SKM-1 (cell line): ENCODE data around the gene NXPE4.
"Not testable (repeated sequence)": the region's sequence is repeated elsewhere in the genome, so short reads cannot be mapped to it uniquely, and the experiment has no call there.

ENCODE experiments used
- DNase-seq: peaks from one replicate; lab custom pipeline; 2025; ENCODE audit not compliant: unreplicated experiment; lab: John Stamatoyannopoulos, UW

NXPE4 gene

GRCh38 chr11:114595571-114595970, at the start of gene NXPE4:
Gene NXPE4, minus strand, starts transcription at chr11:114595786. Its CDS starts 1,027 bp downstream, at chr11:114594759.
- no peak for DNase-seq

- DNase-seq, result not testable (repeated sequence)
These were observed 43.9 kb upstream of the NXPE4 start for GRCh38 chr11:114639440-114639839.

GRCh38 chr11:114631445-114631965, 35.9 kb upstream of the NXPE4 start:
- DNase-seq, result peak; percentile 7

- DNase-seq, result no peak
These were observed 29.7 kb upstream of the NXPE4 start for GRCh38 chr11:114625294-114625693.

GRCh38 chr11:114624455-114625207, 29.0 kb upstream of the NXPE4 start:
- no peak for DNase-seq

GRCh38 chr11:114623720-114624119, 28.1 kb upstream of the NXPE4 start:
- no peak for DNase-seq

GRCh38 chr11:114622858-114623257, 27.3 kb upstream of the NXPE4 start:
- DNase-seq, result no peak

GRCh38 chr11:114621950-114622809, 26.6 kb upstream of the NXPE4 start:
- DNase-seq, result no peak

- no peak for DNase-seq
These were observed 25.5 kb upstream of the NXPE4 start for GRCh38 chr11:114621072-114621471.

GRCh38 chr11:114619659-114620173, 24.1 kb upstream of the NXPE4 start:
- DNase-seq, result no peak

GRCh38 chr11:114618139-114618538, 22.6 kb upstream of the NXPE4 start:
- no peak for DNase-seq

GRCh38 chr11:114617157-114618124, 21.9 kb upstream of the NXPE4 start:
- DNase-seq, result no peak

- DNase-seq, result no peak
These were observed 20.9 kb upstream of the NXPE4 start for GRCh38 chr11:114616516-114616915.

GRCh38 chr11:114615448-114616361, 20.1 kb upstream of the NXPE4 start:
- no peak for DNase-seq

- no peak for DNase-seq
These were observed 18.6 kb upstream of the NXPE4 start for GRCh38 chr11:114614127-114614720.

GRCh38 chr11:114613094-114613493, 17.5 kb upstream of the NXPE4 start:
- DNase-seq, result not testable (repeated sequence)

GRCh38 chr11:114612686-114613085, 17.1 kb upstream of the NXPE4 start:
- DNase-seq, result no peak

GRCh38 chr11:114612199-114612598, 16.6 kb upstream of the NXPE4 start:
- not testable (repeated sequence) for DNase-seq
